GM11168 (cell line): ENCODE measurements around the gene SAFB.
"Not testable (repeated sequence)": the region's sequence is repeated elsewhere in the genome, so short reads cannot be mapped to it uniquely, and the experiment has no call there.

Experiments used
- in situ Hi-C: fragments of 300-500 bp; cut with MboI; formaldehyde crosslinking; loops from one replicate; pipeline ENCODE4 v1.12.0; 2022; ENCODE audit warnings: low sequenced_read_pairs; ENCODE audit not compliant: unreplicated experiment

The SAFB gene

GRCh38 chr19:5694167-5694955 lies 71.5 kb downstream of the SAFB start:
- in situ Hi-C loops, result no loop called here

GRCh38 chr19:5694956-5695648 lies 72.2 kb downstream of the SAFB start:
- in situ Hi-C loops, result no loop called here

- in situ Hi-C loops, result no loop called here
Observed at GRCh38 chr19:5695649-5696195, 72.8 kb downstream of the SAFB start.

- in situ Hi-C loops, result no loop called here
Observed at GRCh38 chr19:5696196-5697021, 73.5 kb downstream of the SAFB start.

GRCh38 chr19:5697022-5697889 lies 74.4 kb downstream of the SAFB start:
- in situ Hi-C loops, result no loop called here

GRCh38 chr19:5697890-5698634 lies 75.2 kb downstream of the SAFB start:
- in situ Hi-C loops, result no loop called here

- in situ Hi-C loops, result no loop called here
Observed at GRCh38 chr19:5698635-5699422, 75.9 kb downstream of the SAFB start.

GRCh38 chr19:5700455-5701092 lies 77.7 kb downstream of the SAFB start:
- in situ Hi-C loops, result no loop called here

- in situ Hi-C loops, result not testable (repeated sequence)
Observed at GRCh38 chr19:5702053-5702410, 79.1 kb downstream of the SAFB start.

GRCh38 chr19:5703819-5704818 lies 81.2 kb downstream of the SAFB start:
- in situ Hi-C loops, result no loop called here

- in situ Hi-C loops, result no loop called here
Observed at GRCh38 chr19:5705552-5705951, 82.7 kb downstream of the SAFB start.

- in situ Hi-C loops, result no loop called here
Observed at GRCh38 chr19:5706876-5707573, 84.1 kb downstream of the SAFB start.

- in situ Hi-C loops, result no loop called here
Observed at GRCh38 chr19:5707576-5708575, 85.0 kb downstream of the SAFB start.

- in situ Hi-C loops, result no loop called here
Observed at GRCh38 chr19:5711025-5711424, 88.1 kb downstream of the SAFB start.

GRCh38 chr19:5711713-5712161 lies 88.9 kb downstream of the SAFB start:
- in situ Hi-C loops, result no loop called here
